Fibroblast of gingiva (primary cell): ENCODE measurements around the gene TRIB2.

Experiments
- DNase-seq: peaks from one replicate; pipeline ENCODE4 v3.0.0-alpha.2; 2011; ENCODE audit warnings: low read depth

TRIB2 gene

GRCh38 chr2:12720754-12721378, 4.1 kb downstream of the TRIB2 start:
- DNase-seq = no peak

GRCh38 chr2:12721566-12722446, 5.1 kb downstream of the TRIB2 start:
- no peak for DNase-seq

DNA sequence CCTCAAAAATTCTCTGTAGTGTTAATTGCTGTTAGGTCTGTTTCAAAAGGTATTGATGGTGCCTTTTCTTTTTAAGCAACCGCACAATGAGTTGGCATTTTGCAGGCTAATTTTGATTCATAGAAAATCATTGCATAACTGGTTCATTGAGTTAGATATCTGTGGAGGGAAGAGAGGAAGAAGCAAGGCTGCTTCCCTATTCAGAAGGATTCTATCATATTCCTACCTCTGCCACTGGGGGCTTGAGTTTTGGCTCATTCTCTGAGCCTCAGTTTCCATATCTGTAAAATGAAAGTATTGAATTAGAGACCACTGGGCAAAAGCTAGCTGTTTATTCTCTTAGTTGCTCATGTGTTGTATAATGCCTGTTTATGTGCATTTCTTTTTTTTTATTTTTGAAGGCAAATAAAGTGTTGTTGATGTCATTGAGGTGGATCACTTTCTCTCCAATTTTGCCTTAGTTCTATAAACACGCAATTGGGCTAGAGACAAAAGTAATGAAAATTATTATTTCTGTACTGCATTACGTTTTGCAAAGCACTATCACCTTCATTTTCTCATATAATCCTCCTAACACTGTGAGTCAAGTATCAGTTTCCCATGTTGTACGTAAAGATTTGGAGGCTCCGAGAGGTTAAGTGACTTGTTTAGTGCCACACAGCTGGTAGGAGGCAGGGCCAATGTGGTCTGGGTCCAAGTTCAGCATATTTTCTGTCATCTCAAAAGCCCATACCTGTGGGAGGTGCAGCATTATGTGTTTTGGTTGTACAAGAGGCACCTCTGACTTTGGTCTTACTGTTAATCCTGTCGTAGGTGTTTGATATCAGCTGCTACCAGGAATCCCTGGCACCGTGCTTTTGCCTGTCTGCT, 5.9 kb downstream of the TRIB2 start:
- no peak for DNase-seq

DNA sequence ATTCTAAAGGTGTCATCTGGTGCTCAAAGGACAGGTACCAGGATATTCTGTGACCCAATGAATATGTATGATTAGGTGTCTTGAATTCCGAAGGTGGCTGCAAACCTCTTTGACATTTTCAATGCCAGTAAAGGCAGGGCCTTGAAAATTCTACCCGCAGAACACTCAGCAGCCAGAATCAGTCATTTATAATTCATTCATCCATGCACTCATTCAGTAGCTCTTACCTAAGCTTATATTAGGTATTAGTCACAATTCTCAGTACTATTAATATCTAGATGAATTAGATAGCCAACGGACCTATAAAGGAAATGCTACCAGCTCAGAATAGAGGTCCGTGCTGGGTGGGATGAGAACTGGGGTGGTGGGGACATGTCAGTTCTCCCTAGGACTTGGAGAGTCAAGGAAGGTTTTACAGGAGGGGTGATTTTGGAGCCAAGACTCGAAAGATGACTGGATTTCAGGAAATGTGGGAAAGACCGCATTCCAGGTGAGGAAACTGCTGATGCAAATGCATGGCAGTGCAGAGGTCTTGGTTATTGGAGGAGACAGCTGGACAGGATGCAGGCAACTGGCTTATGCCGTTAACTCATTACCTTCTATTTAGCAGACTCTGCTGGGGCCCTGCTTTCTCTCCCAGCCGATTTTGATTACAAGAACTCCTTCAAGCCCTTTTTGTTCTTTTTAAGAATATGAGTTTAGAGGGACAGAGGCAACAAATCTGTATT, 7.2 kb downstream of the TRIB2 start:
- DNase-seq = no peak

- DNase-seq = no peak
These were observed 8.8 kb downstream of the TRIB2 start for GRCh38 chr2:12725233-12726187.

DNA sequence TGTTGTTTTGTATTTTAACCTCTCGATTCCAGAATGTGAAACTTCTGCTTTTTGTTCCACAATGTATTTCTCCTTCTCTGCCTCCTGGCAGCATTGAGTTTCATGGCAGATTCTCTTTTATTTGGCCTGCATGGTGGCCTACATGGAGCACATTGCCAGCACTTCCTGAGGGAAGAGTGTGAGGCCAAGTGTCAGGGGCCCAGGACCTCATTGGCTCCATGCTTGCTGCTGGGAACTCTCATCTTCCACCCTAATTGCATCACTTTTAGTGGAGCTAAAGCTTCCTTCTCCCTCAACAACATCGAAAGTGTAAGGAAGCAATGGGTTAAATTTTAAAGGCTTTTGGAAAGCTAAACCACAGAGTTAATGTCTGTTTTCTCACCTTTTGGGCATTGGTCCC, 9.5 kb downstream of the TRIB2 start:
- no peak for DNase-seq

DNA sequence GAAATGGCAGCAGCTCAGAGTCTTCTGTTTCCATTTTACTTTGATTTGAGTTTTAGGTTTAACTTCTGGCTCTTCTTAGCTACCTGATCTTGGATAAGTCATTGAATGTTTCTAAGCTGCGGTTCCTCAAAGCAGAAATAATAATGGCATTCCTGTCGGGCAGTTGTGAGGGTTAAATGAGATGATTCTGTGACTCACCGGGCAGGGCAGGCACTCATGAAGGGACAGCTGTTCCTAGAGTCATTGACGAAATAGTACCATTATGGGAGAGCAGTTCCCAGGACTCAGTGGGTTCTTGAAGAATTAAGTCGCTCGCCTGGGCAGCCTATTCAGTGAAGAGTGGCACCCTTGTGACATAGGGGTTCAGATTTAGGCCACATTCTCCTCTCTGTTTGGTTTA, 10.3 kb downstream of the TRIB2 start:
- DNase-seq = no peak

DNA sequence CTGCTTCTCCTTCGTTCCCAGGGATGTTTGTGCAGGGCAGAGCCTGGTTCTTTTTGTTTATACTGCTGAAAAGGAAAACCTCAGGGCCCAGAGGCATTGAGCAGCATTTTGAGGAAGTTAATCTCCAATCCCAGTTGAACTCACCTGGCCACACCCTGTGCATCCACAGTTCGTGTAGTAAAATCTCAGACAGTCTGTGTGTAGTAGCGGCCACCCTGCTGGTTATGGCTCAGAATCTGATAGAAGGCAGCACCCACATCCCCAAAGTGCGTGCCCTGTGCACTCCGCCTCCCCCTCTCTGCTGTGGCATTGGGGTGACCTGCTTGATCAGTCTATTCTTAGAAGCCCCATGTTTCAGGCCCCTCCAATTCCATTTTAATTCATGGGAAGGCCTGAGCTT, 10.9 kb downstream of the TRIB2 start:
- no peak for DNase-seq

DNA sequence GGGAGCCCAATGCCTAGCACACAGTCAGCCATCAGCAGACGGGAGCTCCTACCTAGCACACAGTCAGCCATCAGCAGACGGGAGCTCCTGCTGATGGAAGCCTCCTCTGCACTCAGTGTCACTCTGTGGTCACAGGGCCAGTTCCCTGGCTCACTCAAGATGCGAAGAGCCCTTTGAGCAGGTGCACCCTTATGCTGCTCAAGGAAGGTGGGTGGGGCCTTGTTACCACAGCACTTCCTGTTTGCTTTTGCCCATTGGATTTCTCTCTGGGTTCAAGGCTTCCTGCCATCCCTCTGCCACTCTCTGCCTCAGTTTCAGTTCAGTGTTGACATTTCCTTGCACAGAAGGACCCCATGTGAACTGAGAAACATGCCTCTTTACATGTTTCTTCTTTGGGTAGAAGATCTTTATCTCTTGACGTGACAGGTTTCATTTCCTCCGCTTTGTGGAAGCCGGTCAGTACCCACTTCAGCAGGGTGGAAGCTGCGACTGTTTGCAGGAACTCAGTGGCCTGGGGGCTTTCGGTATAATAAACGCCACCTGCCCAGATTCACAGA, 11.6 kb downstream of the TRIB2 start:
- no peak for DNase-seq

GRCh38 chr2:12730265-12730664, 13.5 kb downstream of the TRIB2 start:
- DNase-seq = no peak

DNA sequence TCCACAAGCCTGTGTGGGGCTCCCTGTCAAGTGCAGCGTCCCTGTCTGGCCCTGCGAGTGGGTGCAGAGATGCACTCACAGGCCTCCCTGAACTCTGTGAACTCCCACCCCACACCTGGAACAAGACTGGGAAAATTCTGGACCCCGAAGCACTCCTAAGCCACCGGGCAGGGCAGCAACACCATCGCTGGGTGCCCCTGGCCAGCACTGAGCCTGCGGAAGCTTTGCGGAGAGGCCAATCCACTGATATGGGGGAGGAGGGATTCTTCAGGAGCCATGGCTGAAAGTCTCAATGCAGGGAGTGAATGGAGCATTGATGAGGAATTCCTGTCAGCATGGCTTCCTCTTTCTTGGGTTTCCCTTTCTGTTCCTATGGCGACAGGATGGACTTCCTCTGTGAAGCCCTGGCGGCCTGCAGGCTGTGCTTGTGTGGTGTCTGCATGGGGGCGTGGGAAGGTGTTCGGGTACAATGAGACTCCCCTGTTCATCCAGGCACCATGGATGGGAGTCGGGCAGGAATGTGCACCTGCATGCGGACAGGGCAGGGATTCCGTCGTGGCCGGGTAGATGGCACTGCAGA, 15.1 kb downstream of the TRIB2 start:
- no peak for DNase-seq

DNA sequence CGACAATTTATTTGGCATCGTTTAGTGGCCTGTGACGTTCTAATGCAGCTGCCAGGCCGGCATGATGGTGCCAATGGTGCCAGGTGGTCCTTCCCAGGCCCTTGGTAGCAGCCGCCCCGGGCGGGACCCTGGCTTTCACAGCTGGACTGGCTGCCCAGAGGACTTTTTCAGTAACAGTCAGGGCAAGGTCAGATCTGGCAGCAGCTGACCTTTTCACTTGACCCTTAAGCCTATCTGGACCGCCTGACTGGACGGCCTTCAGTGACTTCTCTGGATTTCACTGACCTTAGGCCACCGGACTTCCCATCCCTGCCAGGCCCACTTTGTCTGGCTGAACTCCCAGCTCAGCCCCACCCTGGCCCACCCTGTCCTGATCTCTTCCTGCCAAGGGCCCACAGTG, 15.9 kb downstream of the TRIB2 start:
- DNase-seq = no peak

DNA sequence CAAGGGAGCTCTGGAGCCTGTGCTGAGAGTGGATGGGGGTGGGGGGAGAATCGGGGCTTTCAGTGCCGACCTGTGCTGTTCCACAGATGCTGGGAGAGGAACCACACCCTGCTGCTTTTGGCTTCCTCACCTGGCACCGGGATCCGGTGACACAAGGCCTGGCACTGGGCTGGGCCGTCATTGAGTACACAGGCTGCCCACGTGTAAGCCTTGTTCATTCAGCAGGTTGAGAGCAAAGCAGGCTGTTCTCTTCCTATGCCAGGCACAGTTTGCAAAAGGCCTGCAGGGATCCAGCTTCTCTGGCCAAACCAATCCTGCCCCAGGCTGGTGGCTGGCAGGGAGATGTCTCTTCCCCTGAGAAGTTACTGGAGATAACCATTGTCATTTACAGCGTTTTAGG, 17.1 kb downstream of the TRIB2 start:
- DNase-seq = no peak

- no peak for DNase-seq
These were observed 18.3 kb downstream of the TRIB2 start for GRCh38 chr2:12734914-12735654.

GRCh38 chr2:12737297-12737696, 20.6 kb downstream of the TRIB2 start:
- no peak for DNase-seq

GRCh38 chr2:12737738-12738485, 21.2 kb downstream of the TRIB2 start:
- DNase-seq = no peak

DNA sequence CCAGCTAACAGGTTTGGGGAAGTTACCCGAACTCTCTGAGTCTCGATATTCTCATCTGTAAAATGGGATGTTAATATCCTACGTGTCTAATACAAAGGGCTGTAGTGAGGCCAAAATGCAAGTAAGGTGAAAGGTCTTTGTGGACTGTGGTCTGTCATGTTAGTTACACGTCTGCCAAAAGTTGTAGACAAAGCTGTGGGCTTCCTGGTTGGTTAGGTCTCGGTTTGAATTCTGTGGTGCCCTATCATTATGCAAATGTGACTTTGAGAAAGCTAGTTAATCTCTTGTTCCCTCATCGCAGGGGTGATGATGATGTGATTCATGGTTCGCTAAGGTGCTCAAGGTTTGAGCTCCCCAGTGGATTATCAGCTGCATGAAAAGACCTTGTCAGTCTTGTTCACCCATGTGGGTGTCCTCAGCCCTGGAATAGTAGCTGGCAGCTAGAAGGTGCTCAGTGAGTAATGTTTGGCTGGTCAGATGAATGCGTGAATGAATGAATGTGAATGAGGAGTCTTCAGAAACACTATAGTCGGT, 23.1 kb downstream of the TRIB2 start:
- no peak for DNase-seq

DNA sequence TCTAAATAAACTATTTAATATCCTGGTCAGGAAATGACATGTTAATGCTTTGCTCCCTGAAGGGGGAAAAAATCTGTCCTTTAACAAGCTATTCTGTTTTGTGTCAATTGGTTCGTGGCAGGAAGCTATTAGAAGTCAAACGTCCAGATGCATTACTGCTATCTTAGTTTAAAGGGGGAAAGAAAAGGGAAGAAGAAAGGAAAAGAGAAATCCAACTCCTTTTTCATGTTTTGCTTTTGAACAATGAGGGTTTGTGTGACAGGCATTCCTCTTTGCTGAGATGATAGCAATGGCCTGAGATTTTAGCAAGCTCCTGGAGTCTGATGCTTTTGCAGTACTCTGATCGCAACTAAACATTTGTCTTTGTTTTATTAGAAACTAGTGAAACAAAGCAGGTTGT, 24.6 kb downstream of the TRIB2 start:
- DNase-seq = no peak
